GM20000 (cell line): ENCODE data around the gene TGM5.

Experiments used
- DNase-seq: peaks from one replicate; pipeline ENCODE4 v3.0.0; 2012; ENCODE audit warnings: low spot score
- CTCF ChIP-seq: IDR thresholded peaks from 2 replicates; pipeline ENCODE4 v1.5.1; 2012; ENCODE audit warnings: mild to moderate bottlenecking, control low read depth; ENCODE audit errors: extremely low read depth, missing control alignments

TGM5 gene

GRCh38 chr15:43212299-43212698 is 54.4 kb downstream of the TGM5 start:
- DNase-seq: no peak
- no peak for TF ChIP-seq CTCF

DNA sequence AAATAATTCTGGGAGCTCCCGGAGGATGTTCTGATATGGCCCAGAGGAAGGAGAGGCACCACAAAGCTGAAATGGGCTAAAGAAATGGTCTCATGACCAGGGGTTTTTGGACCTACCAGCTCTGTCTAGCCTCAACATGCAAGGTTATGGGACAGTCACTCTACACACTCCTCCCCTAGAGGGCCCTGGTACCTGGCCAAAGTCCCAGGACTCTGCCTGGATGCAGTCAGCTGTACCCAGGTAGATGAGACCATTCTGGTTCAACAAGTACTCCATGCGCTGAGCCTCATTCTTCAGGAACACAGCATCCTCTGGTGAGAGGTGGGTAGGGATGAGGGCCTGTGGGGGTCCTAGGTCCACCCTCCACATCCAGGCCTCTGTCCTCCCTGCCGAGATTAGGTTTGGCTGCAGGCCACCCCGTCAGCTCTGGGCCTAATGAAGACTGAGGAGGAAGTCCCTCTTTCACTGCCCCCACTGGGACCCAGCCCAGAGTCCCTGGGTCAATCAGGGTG is 55.4 kb downstream of the TGM5 start:
- no peak for TF ChIP-seq CTCF

GRCh38 chr15:43210807-43211206 is 55.9 kb downstream of the TGM5 start:
- no peak for DNase-seq
- no peak for TF ChIP-seq CTCF

More for the DNA sequence above, 55.4 kb downstream of the TGM5 start:
- no peak for DNase-seq

- no peak for DNase-seq
- no peak for TF ChIP-seq CTCF
Measured at GRCh38 chr15:43210172-43210745, 56.5 kb downstream of the TGM5 start.

DNA sequence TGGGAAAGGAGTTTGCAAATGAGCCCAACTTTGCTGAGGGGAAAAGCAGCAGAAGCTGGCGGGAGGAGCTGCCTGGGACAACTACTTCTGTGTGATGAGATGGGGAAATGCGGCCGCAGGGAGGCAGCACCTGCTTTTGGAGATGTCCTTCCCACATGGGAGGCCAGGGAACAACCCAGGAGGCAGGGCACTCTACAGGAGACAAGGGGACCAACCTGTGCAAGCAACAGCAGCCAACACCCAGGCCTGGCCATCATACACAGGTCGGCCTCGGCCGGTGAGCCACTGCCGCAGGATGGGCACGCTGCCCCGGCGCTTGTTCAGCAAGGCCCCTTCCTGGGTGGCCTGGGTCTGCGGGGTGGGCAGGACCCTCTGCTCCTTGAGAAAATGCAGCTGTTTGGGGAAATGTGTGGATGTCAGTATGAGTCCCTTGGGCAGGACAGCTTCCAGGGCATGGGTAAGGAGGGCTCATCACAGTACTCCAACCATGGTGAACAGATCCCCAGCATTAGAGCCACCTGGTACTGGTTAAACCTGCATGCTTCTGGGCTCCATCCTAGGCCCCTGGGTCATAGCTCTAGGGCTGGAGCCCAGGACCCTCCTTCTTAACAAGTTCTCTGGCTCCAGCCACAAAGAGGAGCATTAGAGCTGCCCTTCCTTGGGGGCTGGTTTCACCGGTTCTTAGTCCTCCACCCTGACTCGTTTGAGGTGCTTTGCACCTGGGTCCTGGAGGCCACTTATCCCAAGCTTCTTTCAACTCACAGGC is 57.5 kb downstream of the TGM5 start:
- no peak for DNase-seq
- no peak for TF ChIP-seq CTCF

DNA sequence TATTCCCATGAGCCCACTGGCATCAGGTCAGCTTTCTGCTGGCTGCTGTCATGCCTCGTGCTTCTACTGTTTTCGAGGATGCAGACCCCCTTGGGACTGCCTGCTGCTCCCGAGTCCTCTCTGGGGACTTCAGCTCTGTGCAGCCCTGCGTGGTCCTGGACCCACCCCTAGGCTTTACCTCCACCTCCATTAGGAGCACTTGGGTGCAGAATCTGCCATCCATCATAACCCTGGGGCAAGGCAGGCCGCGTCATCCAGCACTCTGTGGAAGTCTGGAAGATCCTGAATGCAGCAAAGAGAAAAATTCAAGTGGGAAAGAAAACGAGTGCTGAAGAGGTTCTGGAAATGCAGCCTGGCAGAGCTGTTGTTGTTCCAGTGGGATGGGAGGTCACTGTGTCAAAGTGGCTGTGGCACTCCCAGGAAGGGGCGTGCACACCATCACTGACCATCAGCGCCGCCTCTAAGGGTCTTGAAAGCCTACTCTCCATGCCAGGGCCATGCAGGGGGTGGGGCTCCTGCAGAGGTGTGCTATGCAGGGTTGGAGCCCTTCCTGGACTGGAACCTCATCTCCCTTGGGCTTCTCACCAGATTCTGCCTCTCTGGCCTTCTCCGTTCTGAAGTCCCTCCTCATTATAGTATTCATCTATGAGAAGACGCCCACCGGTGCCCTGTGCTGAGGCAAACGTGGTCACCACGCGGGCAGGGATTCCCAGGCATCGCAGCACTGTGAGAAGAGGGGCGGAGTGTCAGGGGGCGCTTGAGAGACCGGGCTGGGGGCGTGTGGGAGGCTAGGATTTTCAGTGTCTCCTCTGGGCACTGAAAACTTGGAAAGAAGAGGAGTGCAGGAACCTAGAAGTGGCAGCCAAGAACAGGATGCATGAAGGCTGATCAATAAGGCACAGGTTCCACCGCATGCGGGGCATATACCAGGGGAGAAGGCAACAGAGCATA is 58.4 kb downstream of the TGM5 start:
- no peak for DNase-seq
- TF ChIP-seq CTCF: no peak
